ENCODE measurements around the gene BTBD8.
"Not testable (repeated sequence)": the region's sequence is repeated elsewhere in the genome, so short reads cannot be mapped to it uniquely, and the experiment has no call there.

The BTBD8 gene

GRCh38 chr1:92075311-92075710 is 4.8 kb upstream of the BTBD8 start, which contains the start of gene SETSIP:
Gene SETSIP (minus strand): TSS chr1:92075411. CDS start chr1:92075411, 0 bp downstream.
- TF ChIP-seq CTCF (IDR thresholded peaks at IDR 0.05; ENCODE audit: insufficient read depth, low read depth, low read length, missing control alignments), result no peak

GRCh38 chr1:92076363-92076762 is 3.8 kb upstream of the BTBD8 start:
- TF ChIP-seq CTCF (IDR thresholded peaks at IDR 0.05; ENCODE audit: insufficient read depth, low read depth, low read length, missing control alignments), result no peak
- DNase-seq (ENCODE audit: low read depth), result no peak
- no peak overlapping the region for H3K4me3 ChIP-seq (ENCODE audit: low read length)

More at GRCh38 chr1:92075311-92075710, 4.8 kb upstream of the BTBD8 start, which contains the start of gene SETSIP:
- H3K4me3 ChIP-seq (ENCODE audit: low read length), result no peak within 1 kb of the TSS
- DNase-seq (ENCODE audit: low read depth), result no peak

- not testable (repeated sequence) for H3K4me3 ChIP-seq (ENCODE audit: low read length); DNase-seq (ENCODE audit: low read depth)
These were observed 2.1 kb upstream of the BTBD8 start for GRCh38 chr1:92078077-92078476.

- H3K4me3 ChIP-seq (ENCODE audit: low read length), result no peak overlapping the region
- TF ChIP-seq CTCF (IDR thresholded peaks at IDR 0.05; ENCODE audit: insufficient read depth, low read depth, low read length, missing control alignments), result no peak
- no peak for DNase-seq (ENCODE audit: low read depth)
These were observed 704 bp upstream of the BTBD8 start for GRCh38 chr1:92079441-92079840.

GRCh38 chr1:92081031-92081430 is 886 bp downstream of the BTBD8 start:
- TF ChIP-seq CTCF (IDR thresholded peaks at IDR 0.05; ENCODE audit: insufficient read depth, low read depth, low read length, missing control alignments), result no peak
- DNase-seq (ENCODE audit: low read depth), result no peak
- peak overlapping the region; percentile 88 for H3K4me3 ChIP-seq (ENCODE audit: low read length)

GRCh38 chr1:92084651-92085050 is 4.5 kb downstream of the BTBD8 start:
- no peak for DNase-seq (ENCODE audit: low read depth)
- H3K4me3 ChIP-seq (ENCODE audit: low read length), result no peak overlapping the region
- TF ChIP-seq CTCF (IDR thresholded peaks at IDR 0.05; ENCODE audit: insufficient read depth, low read depth, low read length, missing control alignments), result no peak

GRCh38 chr1:92085727-92086126 is 5.6 kb downstream of the BTBD8 start:
- DNase-seq (ENCODE audit: low read depth), result no peak
- H3K4me3 ChIP-seq (ENCODE audit: low read length), result no peak overlapping the region
- no peak for TF ChIP-seq CTCF (IDR thresholded peaks at IDR 0.05; ENCODE audit: insufficient read depth, low read depth, low read length, missing control alignments)

All from epithelial cell of esophagus (primary cell).